SU-DHL-6 (cell line): ENCODE results near the gene AP5B1.

Source experiments
- H2AFZ ChIP-seq: fragments of 200-600 bp; sonication (generic); 2 replicates; pipeline ENCODE4 v1.6.1; 2014; ENCODE audit warnings: low read depth, mild to moderate bottlenecking, moderate library complexity, mixed read lengths, antibody characterized with exemption, low read length; ENCODE audit not compliant: severe bottlenecking
- H3F3A ChIP-seq: fragments of 200-600 bp; shearing (Covaris generic); 2 replicates; pipeline ENCODE4 v1.6.0; 2016; ENCODE audit warnings: antibody characterized with exemption, mild to moderate bottlenecking; ENCODE audit not compliant: insufficient read depth
- H3K27ac ChIP-seq: fragments of 200-600 bp; sonication (generic); 2 replicates; pipeline ENCODE4 v1.5.1; 2016; ENCODE audit warnings: low read depth, mild to moderate bottlenecking, low read length, moderate library complexity, mixed read lengths
- H3K27me3 ChIP-seq: fragments of 200-600 bp; sonication (generic), shearing (Covaris generic); 2 replicates; pipeline ENCODE4 v1.6.0; 2014; ENCODE audit warnings: mild to moderate bottlenecking, low read length
- H3K36me3 ChIP-seq: fragments of 200-600 bp; sonication (generic); 2 replicates; pipeline ENCODE4 v1.6.1; 2014; ENCODE audit warnings: mild to moderate bottlenecking, low read length, mixed read lengths
- H3K4me2 ChIP-seq: fragments of 300-600, 200-600 bp; shearing (Covaris generic), sonication (generic); 2 replicates; pipeline ENCODE4 v1.6.0; 2014; ENCODE audit warnings: low read length, low read depth, mild to moderate bottlenecking; ENCODE audit not compliant: poor library complexity, severe bottlenecking
- H3K4me3 ChIP-seq: fragments of 200-600 bp; sonication (generic); 2 replicates; pipeline ENCODE4 v1.5.1; 2014; ENCODE audit warnings: antibody characterized with exemption, low read length, mild to moderate bottlenecking, mixed read lengths; ENCODE audit not compliant: insufficient read depth, poor library complexity, severe bottlenecking
- H3K79me2 ChIP-seq: fragments of 200-600 bp; sonication (generic); 2 replicates; pipeline ENCODE4 v1.6.1; 2014; ENCODE audit warnings: mild to moderate bottlenecking, low read length, moderate library complexity; ENCODE audit not compliant: insufficient read depth
- H3K9ac ChIP-seq: fragments of 200-600 bp; sonication (generic); 2 replicates; pipeline ENCODE4 v1.7.0; 2014; ENCODE audit warnings: mild to moderate bottlenecking, low read length
- H3K9me2 ChIP-seq: fragments of 200-600 bp; sonication (generic); replicated peaks from 2 replicates; pipeline ENCODE4 v1.6.1; 2014; ENCODE audit warnings: low read length; ENCODE audit not compliant: insufficient read depth
- H3K9me3 ChIP-seq: fragments of 200-600 bp; sonication (generic); 2 replicates; pipeline ENCODE4 v1.6.1; 2014; ENCODE audit warnings: low read length, mixed read lengths; ENCODE audit not compliant: insufficient read depth
- H4K20me1 ChIP-seq: fragments of 200-600 bp; sonication (generic); 2 replicates; pipeline ENCODE4 v1.6.1; 2014; ENCODE audit warnings: low read depth, mild to moderate bottlenecking, antibody characterized with exemption, low read length, moderate library complexity, mixed read lengths
- EZH2phosphoT487 ChIP-seq: fragments of 200-600 bp; sonication (generic), shearing (Covaris generic); conservative IDR thresholded peaks from 2 replicates; pipeline ENCODE4 v1.6.1; 2018; ENCODE audit warnings: mild to moderate bottlenecking, antibody characterized with exemption, low read length, moderate library complexity, mixed read lengths
- TF ChIP-seq, protein P1 (sequence below): fragments of 200-600 bp; sonication (generic); IDR thresholded peaks from one replicate; pipeline ENCODE4 v1.5.1; 2017; ENCODE audit warnings: antibody characterized with exemption, mild to moderate bottlenecking, low read length, moderate library complexity; ENCODE audit not compliant: insufficient read depth, poor library complexity, severe bottlenecking

AP5B1 gene

DNA sequence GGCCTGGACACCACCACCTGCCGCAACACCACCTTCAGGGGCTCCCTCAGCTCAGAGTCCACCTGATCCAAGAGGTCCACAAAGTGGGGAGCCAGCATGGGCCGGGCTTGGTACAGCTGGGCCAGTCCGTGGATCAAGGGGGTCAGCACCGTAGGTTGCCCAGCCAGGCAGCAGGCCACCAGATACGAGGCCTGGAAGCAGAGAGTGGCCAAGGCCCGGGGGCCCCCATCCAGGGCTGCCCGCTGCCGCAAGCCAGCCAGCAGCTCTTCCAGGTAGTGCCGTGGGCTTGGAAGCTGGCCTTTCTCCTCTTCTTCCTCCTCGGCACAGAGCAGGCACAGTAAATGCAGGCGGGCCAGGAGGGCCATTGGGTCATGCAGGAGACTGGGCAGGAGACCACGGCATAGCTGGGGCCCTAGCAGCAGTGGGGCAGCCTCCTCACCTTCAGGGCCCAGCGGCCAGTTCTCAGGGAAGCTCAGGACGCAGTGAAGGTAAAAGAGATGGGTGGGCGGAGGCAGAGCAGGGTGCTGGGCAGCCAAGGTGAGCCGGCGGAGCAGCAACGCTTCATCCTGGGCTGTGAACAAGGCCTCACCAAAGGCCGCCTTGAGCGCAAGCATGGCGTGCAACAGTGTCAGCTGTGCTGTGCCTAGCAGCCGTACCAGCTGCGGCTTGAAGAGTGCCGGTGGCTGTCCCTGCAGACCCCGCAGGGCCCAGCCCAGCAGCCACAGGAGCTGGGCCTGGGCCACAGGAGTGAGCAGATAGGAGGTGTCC lies 1.7 kb downstream of the AP5B1 start:
- Histone ChIP-seq H3F3A (no peaks in the 10 kb centered on the region), H4K20me1 (no peaks in the 10 kb centered on the region), H2AFZ (no peak overlapping the region), H3K4me2 (peak overlapping the region; percentile 71), H3K9me2 (no peaks in the 10 kb centered on the region), H3K36me3 (no peaks in the 10 kb centered on the region), H3K4me3 (no peak overlapping the region), H3K9ac (peak overlapping the region; percentile 80), H3K79me2 (peaks cover 8% of the 10 kb centered on the region; the same call in 1 of the 2 replicates), H3K27ac (no peak overlapping the region), H3K9me3 (no peaks in the 10 kb centered on the region), H3K27me3 (no peaks in the 10 kb centered on the region)
- TF ChIP-seq EZH2phosphoT487, result no peak
- TF ChIP-seq, protein P1, sequence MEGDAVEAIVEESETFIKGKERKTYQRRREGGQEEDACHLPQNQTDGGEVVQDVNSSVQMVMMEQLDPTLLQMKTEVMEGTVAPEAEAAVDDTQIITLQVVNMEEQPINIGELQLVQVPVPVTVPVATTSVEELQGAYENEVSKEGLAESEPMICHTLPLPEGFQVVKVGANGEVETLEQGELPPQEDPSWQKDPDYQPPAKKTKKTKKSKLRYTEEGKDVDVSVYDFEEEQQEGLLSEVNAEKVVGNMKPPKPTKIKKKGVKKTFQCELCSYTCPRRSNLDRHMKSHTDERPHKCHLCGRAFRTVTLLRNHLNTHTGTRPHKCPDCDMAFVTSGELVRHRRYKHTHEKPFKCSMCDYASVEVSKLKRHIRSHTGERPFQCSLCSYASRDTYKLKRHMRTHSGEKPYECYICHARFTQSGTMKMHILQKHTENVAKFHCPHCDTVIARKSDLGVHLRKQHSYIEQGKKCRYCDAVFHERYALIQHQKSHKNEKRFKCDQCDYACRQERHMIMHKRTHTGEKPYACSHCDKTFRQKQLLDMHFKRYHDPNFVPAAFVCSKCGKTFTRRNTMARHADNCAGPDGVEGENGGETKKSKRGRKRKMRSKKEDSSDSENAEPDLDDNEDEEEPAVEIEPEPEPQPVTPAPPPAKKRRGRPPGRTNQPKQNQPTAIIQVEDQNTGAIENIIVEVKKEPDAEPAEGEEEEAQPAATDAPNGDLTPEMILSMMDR, result no peak

DNA sequence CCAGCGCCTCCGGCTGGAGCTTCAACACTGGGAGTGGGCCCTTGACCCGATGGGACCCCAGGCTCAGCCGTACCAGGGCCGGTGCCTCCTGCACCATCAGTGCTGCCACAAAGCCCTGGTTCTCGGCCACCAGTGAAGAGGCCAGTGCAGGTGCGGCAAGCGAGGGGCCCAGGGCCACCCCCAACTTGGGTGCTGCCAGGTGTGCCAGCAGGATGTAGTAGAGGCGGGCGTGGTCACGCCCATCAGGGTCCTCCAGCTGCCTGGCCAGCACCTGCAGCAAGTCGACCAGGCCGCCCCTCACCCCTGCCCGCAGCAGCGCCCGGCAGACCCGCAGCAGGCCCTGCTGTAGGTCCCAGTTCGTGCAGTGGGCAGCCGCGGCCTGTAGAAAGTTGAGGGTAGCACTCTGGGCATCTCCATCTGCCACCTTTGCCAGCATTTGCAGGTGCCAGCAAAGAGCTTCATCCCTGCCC lies 2.3 kb downstream of the AP5B1 start:
- H3F3A ChIP-seq, result no peaks in the 10 kb centered on the region

DNA sequence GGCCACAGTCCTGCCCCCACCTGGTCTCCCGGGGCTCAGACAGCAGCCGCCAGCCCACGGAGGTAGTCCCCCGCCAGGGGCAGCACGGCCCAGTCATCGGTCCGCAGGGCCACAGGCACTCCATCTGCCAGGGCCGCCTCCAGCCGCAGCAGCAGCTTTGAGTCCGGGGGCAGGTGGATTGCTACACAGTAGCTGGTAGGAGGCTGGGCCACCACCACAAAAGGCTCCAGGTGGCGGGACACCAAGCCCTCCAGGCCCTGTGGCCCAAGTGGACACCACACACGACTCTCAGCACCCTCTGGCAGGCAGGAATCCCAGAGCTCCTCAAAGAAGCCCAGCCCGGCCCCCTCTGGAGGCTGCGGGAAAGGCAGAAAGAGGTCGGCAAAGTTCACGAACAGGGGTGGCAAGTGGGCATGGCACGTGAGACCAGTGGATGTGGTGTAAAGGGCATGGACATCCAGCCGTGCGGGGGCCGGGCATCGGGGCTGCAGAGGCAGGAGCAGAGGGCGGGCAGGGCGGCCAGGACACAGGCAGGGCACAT lies 2.9 kb downstream of the AP5B1 start:
- Histone ChIP-seq H3K4me3 (no peak overlapping the region), H3K27me3 (no peaks in the 10 kb centered on the region), H3K79me2 (peaks cover 8% of the 10 kb centered on the region; the same call in 1 of the 2 replicates), H3K36me3 (no peaks in the 10 kb centered on the region), H3F3A (no peaks in the 10 kb centered on the region), H3K9me2 (no peaks in the 10 kb centered on the region), H2AFZ (no peak overlapping the region), H3K4me2 (no peak overlapping the region), H3K9ac (no peak overlapping the region), H3K27ac (no peak overlapping the region), H3K9me3 (no peaks in the 10 kb centered on the region), H4K20me1 (no peaks in the 10 kb centered on the region)
- TF ChIP-seq, protein P1, result no peak
- TF ChIP-seq EZH2phosphoT487, result no peak

More for the DNA sequence above, 2.3 kb downstream of the AP5B1 start:
- Histone ChIP-seq H3K9me3 (no peaks in the 10 kb centered on the region), H3K27ac (no peak overlapping the region), H3K79me2 (peaks cover 8% of the 10 kb centered on the region; the same call in 1 of the 2 replicates), H3K9me2 (no peaks in the 10 kb centered on the region), H4K20me1 (no peaks in the 10 kb centered on the region), H2AFZ (no peak overlapping the region), H3K9ac (no peak overlapping the region), H3K27me3 (no peaks in the 10 kb centered on the region), H3K4me3 (no peak overlapping the region), H3K4me2 (no peak overlapping the region), H3K36me3 (no peaks in the 10 kb centered on the region)
- no peak for TF ChIP-seq EZH2phosphoT487
- TF ChIP-seq, protein P1, result no peak
